BJ (cell line): ENCODE data around the gene PLD6. TPM values are rescaled to one million over a fixed set of nuclear protein-coding genes. Genes with fewer than 3 reads are reported as not detected.

Source experiments
- CTCF ChIA-PET: fragments of 350-600 bp; formaldehyde crosslinking; extraction: SDS; loops from one replicate; lab custom pipeline; 2021; ENCODE audit warnings: antibody characterized with exemption, inconsistent platforms; lab: Yijun Ruan, JAX
- POLR2A ChIA-PET: fragments of 300-600 bp; sonication (Branson Sonifier 250); formaldehyde crosslinking; extraction: SDS; loops from one replicate; lab custom pipeline; 2021; ENCODE audit warnings: antibody characterized with exemption; lab: Charles Lee
- DNase-seq: peaks from one replicate; pipeline ENCODE4 v3.0.0-alpha.2; 2011; ENCODE audit warnings: low read depth
- H3K27me3 ChIP-seq: 2 replicates; pipeline ENCODE4 v1.6.0; 2011; ENCODE audit warnings: low read length; ENCODE audit not compliant: control insufficient read depth, insufficient read depth
- H3K36me3 ChIP-seq: 2 replicates; pipeline ENCODE4 v1.5.1; 2011; ENCODE audit warnings: low read length; ENCODE audit not compliant: control insufficient read depth, insufficient read depth
- H3K4me3 ChIP-seq: 2 replicates; pipeline ENCODE4 v1.5.1; 2011; ENCODE audit warnings: low read depth, mild to moderate bottlenecking, control low read depth, low read length
- CTCF ChIP-seq: IDR thresholded peaks from 2 replicates; pipeline ENCODE4 v1.5.1; 2011; ENCODE audit warnings: low read depth, mild to moderate bottlenecking, control low read depth, inconsistent platforms, low read length, moderate library complexity; ENCODE audit not compliant: insufficient read depth
- polyA plus RNA-seq: library from polyadenylated mRNA; depleted of rRNA; stranded (reverse); fragments of >200 nt; gene quantifications from 2 replicates; pipeline ENCODE4 v1.2.3, GENCODE V29; 2011

PLD6 gene
- polyA plus RNA-seq, 1 experiment: 1.5 TPM

DNA sequence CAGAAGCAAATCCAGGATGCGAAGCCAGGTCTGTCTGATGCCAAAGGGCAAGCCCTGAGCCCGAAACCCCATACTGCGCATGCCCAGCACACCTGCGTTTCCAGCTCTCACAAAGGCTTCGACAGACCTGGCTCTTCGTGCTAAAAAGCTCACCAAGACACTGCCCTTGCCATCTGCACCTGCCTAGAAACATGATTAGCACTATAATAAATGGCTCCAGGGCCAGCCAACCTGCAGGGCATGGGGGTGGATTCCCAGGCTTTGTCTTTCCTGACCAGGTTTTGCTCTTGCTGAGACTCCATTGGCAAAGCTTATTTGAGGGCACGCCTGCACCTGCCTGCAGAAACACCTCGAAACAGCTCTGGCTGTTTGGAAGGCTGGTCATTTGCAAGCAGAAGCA lies 14.4 kb upstream of the PLD6 start:
- H3K36me3 ChIP-seq: peaks cover 57% of the 10 kb centered on the region
- CTCF ChIA-PET: no interaction called here
- no peak overlapping the region for H3K4me3 ChIP-seq
- H3K27me3 ChIP-seq: no peaks in the 10 kb centered on the region
- no peak for DNase-seq
- TF ChIP-seq CTCF: no peak
- POLR2A ChIA-PET: no interaction called here

- DNase-seq: no peak
- TF ChIP-seq CTCF: no peak
- CTCF ChIA-PET: no interaction called here
- Histone ChIP-seq H3K36me3 (peaks cover 53% of the 10 kb centered on the region), H3K4me3 (no peak overlapping the region), H3K27me3 (no peaks in the 10 kb centered on the region)
- POLR2A ChIA-PET: no interaction called here
These were observed 11.9 kb upstream of the PLD6 start for GRCh38 chr17:17217995-17218394.

GRCh38 chr17:17216776-17217175 lies 10.6 kb upstream of the PLD6 start:
- ChIA-PET POLR2A (no interaction called here), CTCF (no interaction called here)
- Histone ChIP-seq H3K36me3 (peaks cover 47% of the 10 kb centered on the region), H3K4me3 (no peak overlapping the region), H3K27me3 (no peaks in the 10 kb centered on the region)
- TF ChIP-seq CTCF: no peak
- DNase-seq: no peak

DNA sequence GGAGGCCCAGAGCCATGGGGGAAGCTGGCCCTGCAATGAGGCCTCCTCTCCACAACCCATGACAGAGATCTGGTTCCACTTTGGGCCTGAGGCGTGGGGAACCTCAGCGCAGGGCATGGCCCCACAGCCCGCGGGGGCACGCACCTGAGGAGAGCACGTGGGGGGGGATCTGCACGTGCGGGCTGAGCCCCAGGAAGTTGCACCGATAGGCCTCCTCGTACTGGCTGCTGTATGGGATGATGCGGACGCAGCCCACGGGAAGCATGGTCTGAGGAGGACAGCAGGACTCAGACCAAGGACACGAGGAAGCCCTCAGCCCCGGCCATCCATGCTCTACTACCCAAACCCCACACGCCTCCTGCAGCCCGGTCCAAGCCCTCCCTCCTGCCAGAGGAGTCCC lies 10.1 kb upstream of the PLD6 start:
- Histone ChIP-seq H3K27me3 (no peaks in the 10 kb centered on the region), H3K4me3 (no peak overlapping the region), H3K36me3 (peaks cover 42% of the 10 kb centered on the region)
- TF ChIP-seq CTCF: no peak
- CTCF ChIA-PET: no interaction called here
- DNase-seq: no peak
- POLR2A ChIA-PET: no interaction called here

- no peak overlapping the region for H3K4me3 ChIP-seq
- CTCF ChIA-PET: no interaction called here
- H3K36me3 ChIP-seq: peaks cover 37% of the 10 kb centered on the region
- POLR2A ChIA-PET: no interaction called here
- no peak for DNase-seq
- H3K27me3 ChIP-seq: no peaks in the 10 kb centered on the region
- no peak for TF ChIP-seq CTCF
These were observed 9.4 kb upstream of the PLD6 start for GRCh38 chr17:17215575-17215974.
